Measurements from ENCODE around the gene FGF22.

- TF ChIP-seq TAF1 (IDR thresholded peaks at IDR 0.05; ENCODE audit: low read depth): no peak
- no peak for TF ChIP-seq NFIC (IDR thresholded peaks at IDR 0.05)
- TF ChIP-seq TEAD4 (IDR thresholded peaks at IDR 0.05): no peak
- TF ChIP-seq RAD21 (IDR thresholded peaks at IDR 0.05; ENCODE audit: low read depth): no peak
- TF ChIP-seq MAX (IDR thresholded peaks at IDR 0.05): no peak
Observed at GRCh38 chr19:629961-630714, 9.5 kb upstream of the FGF22 start.
